Neural progenitor cell (in vitro differentiated cells): ENCODE measurements around the gene PIGO. TPM values are rescaled to one million over a fixed set of nuclear protein-coding genes. Genes with fewer than 3 reads are reported as not detected.

Experiments
- DNase-seq: peaks from one replicate; pipeline ENCODE4 v3.0.0-alpha.2; 2016; ENCODE audit warnings: low spot score
- H2AFZ ChIP-seq: fragments of 200-600 bp; sonication (generic); replicated peaks from 2 replicates; pipeline ENCODE4 v1.6.1; 2016; ENCODE audit warnings: antibody characterized with exemption
- H3F3A ChIP-seq: fragments of 200-600 bp; sonication (generic); 2 replicates; pipeline ENCODE4 v1.6.1; 2016; ENCODE audit warnings: antibody characterized with exemption, low read depth
- H3K27ac ChIP-seq: fragments of 200-600 bp; sonication (generic); 2 replicates; pipeline ENCODE4 v1.5.1; 2016; ENCODE audit warnings: mild to moderate bottlenecking
- H3K27me3 ChIP-seq: fragments of 200-600 bp; sonication (generic); 2 replicates; pipeline ENCODE4 v1.6.1; 2016; ENCODE audit warnings: mild to moderate bottlenecking, moderate library complexity
- H3K36me3 ChIP-seq: fragments of 200-600 bp; sonication (generic); 2 replicates; pipeline ENCODE4 v1.5.1; 2016
- H3K4me1 ChIP-seq: fragments of 200-600 bp; sonication (generic); 2 replicates; pipeline ENCODE4 v1.6.1; 2016; ENCODE audit warnings: mixed run types
- H3K4me2 ChIP-seq: fragments of 200-600 bp; sonication (generic); 2 replicates; pipeline ENCODE4 v1.6.1; 2016
- H3K4me3 ChIP-seq: fragments of 200-600 bp; sonication (generic); 2 replicates; pipeline ENCODE4 v1.5.1; 2016
- H3K79me2 ChIP-seq: fragments of 200-600 bp; sonication (generic); 2 replicates; pipeline ENCODE4 v1.6.1; 2016; ENCODE audit warnings: low read depth
- H3K9ac ChIP-seq: fragments of 200-600 bp; sonication (generic); 2 replicates; pipeline ENCODE4 v1.6.1; 2016
- H3K9me3 ChIP-seq: fragments of 200-600 bp; sonication (generic); 2 replicates; pipeline ENCODE4 v1.5.1; 2016; ENCODE audit warnings: low read depth
- H4K20me1 ChIP-seq: fragments of 200-600 bp; sonication (generic); 2 replicates; pipeline ENCODE4 v1.6.1; 2016; ENCODE audit warnings: low read depth
- H3K27ac Mint-ChIP-seq: 3 replicates; pipeline ENCODE4 v1.8.0; 2021; ENCODE audit warnings: mixed read lengths
- H3K27me3 Mint-ChIP-seq: 2 replicates; pipeline ENCODE4 v1.8.0; 2022; ENCODE audit warnings: low read depth, mild to moderate bottlenecking, inconsistent platforms, moderate library complexity, mixed read lengths; ENCODE audit not compliant: insufficient read depth
- H3K36me3 Mint-ChIP-seq: 3 replicates; pipeline ENCODE4 v1.8.0; 2021; ENCODE audit warnings: mixed read lengths
- H3K4me1 Mint-ChIP-seq: 3 replicates; pipeline ENCODE4 v1.8.0; 2021; ENCODE audit warnings: mixed read lengths
- H3K4me3 Mint-ChIP-seq: 3 replicates; pipeline ENCODE4 v1.8.0; 2021; ENCODE audit warnings: mild to moderate bottlenecking, moderate library complexity, mixed read lengths
- H3K9me3 Mint-ChIP-seq: 3 replicates; pipeline ENCODE4 v1.8.0; 2020; ENCODE audit warnings: mixed read lengths
- EZH2 ChIP-seq: fragments of 200-600 bp; sonication (generic); IDR thresholded peaks from 2 replicates; pipeline ENCODE4 v1.6.1; 2017; ENCODE audit warnings: antibody characterized with exemption, mild to moderate bottlenecking, moderate library complexity
- EZH2phosphoT487 ChIP-seq: fragments of 200-600 bp; sonication (generic); IDR thresholded peaks from 2 replicates; pipeline ENCODE4 v1.6.1; 2017; ENCODE audit warnings: antibody characterized with exemption
- total RNA-seq: library from RNA; depleted of rRNA; stranded (reverse); fragments of >200 nt; gene quantifications from 2 replicates; pipeline ENCODE4 v1.2.3, GENCODE V29; 2015; ENCODE audit warnings: low replicate concordance
- TF ChIP-seq, protein P1 (sequence below): fragments of 200-600 bp; sonication (generic); IDR thresholded peaks from 2 replicates; pipeline ENCODE4 v1.5.1; 2017; ENCODE audit warnings: antibody characterized with exemption, mild to moderate bottlenecking

The PIGO gene
- total RNA-seq, 1 donor from 2014 or later: 12.3 TPM

DNA sequence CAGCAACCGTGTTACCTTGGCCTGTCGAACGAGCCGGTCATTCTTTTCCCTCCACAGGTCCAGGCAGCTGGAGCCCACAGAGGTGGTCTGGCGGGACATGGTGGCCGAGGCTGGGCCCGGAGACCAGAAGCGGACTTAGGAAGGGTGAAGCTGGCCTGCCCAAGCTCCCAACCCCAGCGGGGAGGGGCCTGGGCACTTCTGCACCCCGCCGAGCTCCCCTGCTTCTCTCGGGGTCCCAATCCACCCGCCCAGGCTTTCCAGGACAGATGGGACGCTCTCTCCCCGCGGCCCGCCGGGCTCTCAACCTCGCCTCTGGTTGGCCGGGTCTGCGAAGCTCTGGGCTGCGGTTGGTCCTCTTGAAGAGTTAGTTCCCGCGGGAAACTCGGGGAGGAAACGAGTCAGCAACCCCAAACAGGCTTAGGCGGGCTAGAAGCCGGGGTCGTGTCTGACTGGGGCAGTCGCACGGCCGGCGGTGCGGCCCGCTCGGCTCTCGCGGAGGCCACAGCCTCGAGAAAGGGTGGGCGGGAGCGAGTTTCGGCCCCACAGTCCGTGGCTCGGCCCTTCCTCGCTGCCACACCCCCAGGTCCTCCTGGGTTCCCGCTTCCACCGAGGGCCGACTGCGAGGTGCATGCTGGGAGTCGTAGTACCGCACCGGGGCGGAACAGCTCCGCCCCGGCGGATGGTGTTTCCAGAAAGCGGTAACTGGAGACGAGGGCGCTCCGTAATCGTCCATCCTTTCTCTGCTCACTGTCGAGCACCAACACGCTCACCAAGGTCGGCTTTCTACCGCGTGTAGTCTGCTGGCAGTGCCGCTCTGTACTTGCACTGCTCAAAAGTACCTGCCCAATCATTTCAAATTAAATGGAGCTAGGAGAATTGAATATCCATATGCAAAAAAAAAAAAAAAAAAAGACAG is 16.7 kb downstream of the PIGO start, which contains the start of gene FANCG:
Gene FANCG, minus strand, starts transcription at position 517 of the 916 bp plus-strand sequence. Its CDS starts 418 bp downstream, at position 99.
- Mint-ChIP-seq H3K27me3 (peaks cover 3% of the 10 kb centered on the region), H3K4me3 (peak within 1 kb of the TSS; percentile 92), H3K36me3 (peaks cover 18% of the 10 kb centered on the region), H3K4me1 (peaks cover 26% of the 10 kb centered on the region), H3K27ac (peak within 1 kb of the TSS; percentile 87), H3K9me3 (no peaks in the 10 kb centered on the region)
- H3K9ac ChIP-seq: peak within 1 kb of the TSS; percentile 70
- peaks cover 7% of the 10 kb centered on the region for H3F3A ChIP-seq
- H2AFZ ChIP-seq: peak within 1 kb of the TSS; percentile 93
- peaks cover 16% of the 10 kb centered on the region for H3K4me1 ChIP-seq
- H3K27ac ChIP-seq: peak within 1 kb of the TSS; percentile 84
- peaks cover 7% of the 10 kb centered on the region for H4K20me1 ChIP-seq
- H3K4me2 ChIP-seq: peak within 1 kb of the TSS; percentile 75
- peak; percentile 96 for DNase-seq
- peak within 1 kb of the TSS; percentile 64 for H3K4me3 ChIP-seq
- no peaks in the 10 kb centered on the region for H3K27me3 ChIP-seq
- peaks cover 35% of the 10 kb centered on the region for H3K79me2 ChIP-seq
- H3K9me3 ChIP-seq: no peaks in the 10 kb centered on the region
- no peaks in the 10 kb centered on the region for H3K36me3 ChIP-seq
- TF ChIP-seq EZH2phosphoT487: no peak
- TF ChIP-seq, protein P1, sequence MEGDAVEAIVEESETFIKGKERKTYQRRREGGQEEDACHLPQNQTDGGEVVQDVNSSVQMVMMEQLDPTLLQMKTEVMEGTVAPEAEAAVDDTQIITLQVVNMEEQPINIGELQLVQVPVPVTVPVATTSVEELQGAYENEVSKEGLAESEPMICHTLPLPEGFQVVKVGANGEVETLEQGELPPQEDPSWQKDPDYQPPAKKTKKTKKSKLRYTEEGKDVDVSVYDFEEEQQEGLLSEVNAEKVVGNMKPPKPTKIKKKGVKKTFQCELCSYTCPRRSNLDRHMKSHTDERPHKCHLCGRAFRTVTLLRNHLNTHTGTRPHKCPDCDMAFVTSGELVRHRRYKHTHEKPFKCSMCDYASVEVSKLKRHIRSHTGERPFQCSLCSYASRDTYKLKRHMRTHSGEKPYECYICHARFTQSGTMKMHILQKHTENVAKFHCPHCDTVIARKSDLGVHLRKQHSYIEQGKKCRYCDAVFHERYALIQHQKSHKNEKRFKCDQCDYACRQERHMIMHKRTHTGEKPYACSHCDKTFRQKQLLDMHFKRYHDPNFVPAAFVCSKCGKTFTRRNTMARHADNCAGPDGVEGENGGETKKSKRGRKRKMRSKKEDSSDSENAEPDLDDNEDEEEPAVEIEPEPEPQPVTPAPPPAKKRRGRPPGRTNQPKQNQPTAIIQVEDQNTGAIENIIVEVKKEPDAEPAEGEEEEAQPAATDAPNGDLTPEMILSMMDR: no peak
- no peak for TF ChIP-seq EZH2

DNA sequence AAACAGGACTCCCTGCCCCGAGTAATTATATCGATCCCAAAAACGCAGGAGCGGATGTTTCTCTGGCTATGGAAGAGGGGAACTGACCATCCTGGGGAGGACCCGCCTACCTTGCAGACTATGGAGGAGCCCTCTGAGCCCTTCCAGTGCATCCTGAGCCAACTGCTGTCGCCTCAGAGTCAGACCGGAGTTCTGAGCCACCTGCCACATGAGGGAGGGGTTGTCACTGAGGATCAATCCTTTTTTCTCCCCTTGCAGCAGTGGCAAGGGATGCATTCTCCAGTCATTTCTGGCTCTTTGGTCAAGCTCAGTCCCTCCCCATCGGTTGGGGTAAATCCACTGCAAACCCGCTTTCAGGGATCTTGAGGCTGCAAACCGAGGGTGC is 17.4 kb downstream of the PIGO start:
- peaks cover 7% of the 10 kb centered on the region for H3F3A ChIP-seq
- H3K27ac ChIP-seq: no peak overlapping the region
- H3K4me3 Mint-ChIP-seq: peak overlapping the region; percentile 92
- peak overlapping the region; percentile 64 for H3K4me3 ChIP-seq
- TF ChIP-seq EZH2phosphoT487 (no peak), EZH2 (no peak)
- TF ChIP-seq, protein P1: no peak
- H3K4me2 ChIP-seq: peak overlapping the region; percentile 75
- H3K27ac Mint-ChIP-seq: no peak overlapping the region
- H3K9me3 ChIP-seq: no peaks in the 10 kb centered on the region
- peak overlapping the region; percentile 78 for H2AFZ ChIP-seq
- peak; percentile 38 for DNase-seq
- no peaks in the 10 kb centered on the region for H3K9me3 Mint-ChIP-seq
- H3K27me3 ChIP-seq: no peaks in the 10 kb centered on the region
- H3K36me3 Mint-ChIP-seq: peaks cover 23% of the 10 kb centered on the region
- H3K36me3 ChIP-seq: no peaks in the 10 kb centered on the region
- peaks cover 16% of the 10 kb centered on the region for H3K4me1 ChIP-seq
- peak overlapping the region; percentile 70 for H3K9ac ChIP-seq
- H3K4me1 Mint-ChIP-seq: peaks cover 26% of the 10 kb centered on the region
- H3K79me2 ChIP-seq: peaks cover 35% of the 10 kb centered on the region
- H3K27me3 Mint-ChIP-seq: peaks cover 3% of the 10 kb centered on the region
- H4K20me1 ChIP-seq: peaks cover 7% of the 10 kb centered on the region

GRCh38 chr9:35078066-35078465 is 18.3 kb downstream of the PIGO start:
- Histone ChIP-seq H3K9ac (peak overlapping the region; percentile 70), H3K27me3 (no peaks in the 10 kb centered on the region), H3K9me3 (no peaks in the 10 kb centered on the region), H3K4me2 (peak overlapping the region; percentile 75), H3K4me1 (peaks cover 18% of the 10 kb centered on the region), H3K27ac (no peak overlapping the region), H3K79me2 (peaks cover 35% of the 10 kb centered on the region), H3F3A (peaks cover 16% of the 10 kb centered on the region), H4K20me1 (peaks cover 7% of the 10 kb centered on the region), H3K36me3 (no peaks in the 10 kb centered on the region), H2AFZ (no peak overlapping the region), H3K4me3 (peak overlapping the region; percentile 64)
- no peak for DNase-seq
- no peaks in the 10 kb centered on the region for H3K9me3 Mint-ChIP-seq
- H3K27ac Mint-ChIP-seq: peak overlapping the region; percentile 57
- H3K4me1 Mint-ChIP-seq: peaks cover 31% of the 10 kb centered on the region
- TF ChIP-seq EZH2 (no peak), EZH2phosphoT487 (no peak)
- TF ChIP-seq, protein P1: no peak
- H3K27me3 Mint-ChIP-seq: peaks cover 3% of the 10 kb centered on the region
- H3K36me3 Mint-ChIP-seq: peaks cover 28% of the 10 kb centered on the region
- peak overlapping the region; percentile 92 for H3K4me3 Mint-ChIP-seq
